Activated CD4-positive, alpha-beta memory T cell treated with anti-CD3 and anti-CD28 coated beads, Interleukin-2, amount 10 ng/mL, durations not matched to agents 7 days and 5 days (primary cell): Measurements from ENCODE around the gene IGF2BP3. TPM values are rescaled to one million over a fixed set of nuclear protein-coding genes. Genes with fewer than 3 reads are reported as not detected.

Experiments
- CTCF ChIA-PET: fragments of 350-600 bp; sonication (Branson Sonifier 250); formaldehyde crosslinking; loops from one replicate; lab custom pipeline; 2021; ENCODE audit warnings: antibody characterized with exemption, inconsistent platforms; lab: Charles Lee
- POLR2A ChIA-PET: fragments of 350-600 bp; sonication (Branson Sonifier 250); formaldehyde crosslinking; loops from one replicate; lab custom pipeline; 2021; ENCODE audit warnings: antibody characterized with exemption; lab: Charles Lee
- DNase-seq: peaks from one replicate; pipeline ENCODE4 v3.0.0-alpha.2; 2020
- H3K27ac Mint-ChIP-seq: one replicate; pipeline ENCODE4 v1.8.0; 2021; ENCODE audit warnings: mild to moderate bottlenecking, mixed read lengths
- H3K27me3 Mint-ChIP-seq: one replicate; pipeline ENCODE4 v1.8.0; 2021; ENCODE audit warnings: mixed read lengths
- H3K36me3 Mint-ChIP-seq: one replicate; pipeline ENCODE4 v1.8.0; 2021; ENCODE audit warnings: low read depth, mixed read lengths
- H3K4me1 Mint-ChIP-seq: one replicate; pipeline ENCODE4 v1.8.0; 2021; ENCODE audit warnings: mixed read lengths
- H3K4me3 Mint-ChIP-seq: one replicate; pipeline ENCODE4 v1.8.0; 2021; ENCODE audit warnings: mild to moderate bottlenecking, mixed read lengths
- H3K9me3 Mint-ChIP-seq: one replicate; pipeline ENCODE4 v1.8.0; 2021; ENCODE audit warnings: mixed read lengths
- total RNA-seq, 2 experiments: library from RNA; stranded (reverse); gene quantifications; one replicate each; pipeline ENCODE4 v1.2.3, GENCODE V29; 2021

IGF2BP3 gene
- total RNA-seq, 2 experiments from 2014 or later = 0.48 to 0.68 TPM

- Mint-ChIP-seq H3K9me3 (no peaks in the 10 kb centered on the region), H3K4me3 (peak overlapping the region; percentile 39), H3K27ac (no peak overlapping the region), H3K4me1 (peaks cover 41% of the 10 kb centered on the region), H3K27me3 (peaks cover 74% of the 10 kb centered on the region), H3K36me3 (peaks cover under 1% of the 10 kb centered on the region)
- peak; percentile 31 for DNase-seq
- POLR2A ChIA-PET = interaction anchor here (0.9 to 1.2 kb wide), 3 partner anchors 10 to 71 kb away, joined by 3 to 4 read pairs (median 4); no protein-coding TSS in a partner anchor
- CTCF ChIA-PET = interaction anchor here (1.6 kb wide), 1 partner anchor 196 kb away, joined by 6 read pairs; no protein-coding TSS in a partner anchor
These were observed 936 bp downstream of the IGF2BP3 start for GRCh38 chr7:23469150-23469960.

GRCh38 chr7:23468526-23469149 lies 1.7 kb downstream of the IGF2BP3 start:
- no peaks in the 10 kb centered on the region for H3K9me3 Mint-ChIP-seq
- H3K27ac Mint-ChIP-seq = no peak overlapping the region
- peak overlapping the region; percentile 62 for H3K4me3 Mint-ChIP-seq
- no peaks in the 10 kb centered on the region for H3K36me3 Mint-ChIP-seq
- peaks cover 39% of the 10 kb centered on the region for H3K4me1 Mint-ChIP-seq
- ChIA-PET POLR2A (interaction anchor here (1.2 to 1.5 kb wide), 2 partner anchors 22 to 56 kb away, joined by 3 to 5 read pairs; no protein-coding TSS in a partner anchor), CTCF (interaction anchor here (1.1 kb wide), 1 partner anchor 111 kb away, joined by 4 read pairs; no protein-coding TSS in a partner anchor)
- H3K27me3 Mint-ChIP-seq = peaks cover 78% of the 10 kb centered on the region
- no peak for DNase-seq

- Mint-ChIP-seq H3K4me3 (peak overlapping the region; percentile 26), H3K9me3 (no peaks in the 10 kb centered on the region), H3K4me1 (peaks cover 38% of the 10 kb centered on the region), H3K27me3 (peaks cover 79% of the 10 kb centered on the region), H3K36me3 (no peaks in the 10 kb centered on the region), H3K27ac (no peak overlapping the region)
- POLR2A ChIA-PET = interaction anchor here (1.5 to 1.6 kb wide), 2 partner anchors 23 to 27 kb away, joined by 5 read pairs; no protein-coding TSS in a partner anchor
- CTCF ChIA-PET = interaction anchor here (1.1 to 1.7 kb wide), 2 partner anchors 110 to 195 kb away, joined by 4 to 5 read pairs; no protein-coding TSS in a partner anchor
- peak; percentile 23 for DNase-seq
These were observed 2.3 kb downstream of the IGF2BP3 start for GRCh38 chr7:23467806-23468525.

- Mint-ChIP-seq H3K27ac (no peak overlapping the region), H3K4me1 (peaks cover 41% of the 10 kb centered on the region), H3K36me3 (no peaks in the 10 kb centered on the region), H3K4me3 (no peak overlapping the region), H3K9me3 (no peaks in the 10 kb centered on the region), H3K27me3 (peaks cover 78% of the 10 kb centered on the region)
- ChIA-PET CTCF (interaction anchor here (1.1 to 1.7 kb wide), 3 partner anchors 109 to 195 kb away, joined by 3 to 5 read pairs (median 4); no protein-coding TSS in a partner anchor), POLR2A (interaction anchor here (0.9 to 1.6 kb wide), 3 partner anchors 12 to 28 kb away, joined by 3 to 5 read pairs (median 5); no protein-coding TSS in a partner anchor)
- DNase-seq = no peak
These were observed 2.9 kb downstream of the IGF2BP3 start for GRCh38 chr7:23467291-23467805.

- ChIA-PET POLR2A (interaction anchor here (1.1 kb wide), 1 partner anchor 11 kb away, joined by 7 read pairs; no protein-coding TSS in a partner anchor), CTCF (interaction anchor here (0.6 to 1.8 kb wide), 14 partner anchors 9 to 361 kb away, joined by 3 to 11 read pairs (median 4); no protein-coding TSS in a partner anchor)
- no peak overlapping the region for H3K27ac Mint-ChIP-seq
- no peaks in the 10 kb centered on the region for H3K36me3 Mint-ChIP-seq
- H3K4me1 Mint-ChIP-seq = peaks cover 24% of the 10 kb centered on the region
- no peaks in the 10 kb centered on the region for H3K9me3 Mint-ChIP-seq
- no peak overlapping the region for H3K4me3 Mint-ChIP-seq
- peak; percentile 22 for DNase-seq
- peaks cover 73% of the 10 kb centered on the region for H3K27me3 Mint-ChIP-seq
These were observed 7.4 kb downstream of the IGF2BP3 start for GRCh38 chr7:23462846-23463245.

GRCh38 chr7:23458044-23458443 lies 12.2 kb downstream of the IGF2BP3 start:
- H3K9me3 Mint-ChIP-seq = no peaks in the 10 kb centered on the region
- H3K36me3 Mint-ChIP-seq = no peaks in the 10 kb centered on the region
- CTCF ChIA-PET = interaction anchor here (1.3 to 2.0 kb wide), 2 partner anchors 179 to 185 kb away, joined by 3 to 4 read pairs; no protein-coding TSS in a partner anchor
- no peak overlapping the region for H3K27ac Mint-ChIP-seq
- peaks cover 13% of the 10 kb centered on the region for H3K4me1 Mint-ChIP-seq
- H3K27me3 Mint-ChIP-seq = peaks cover 58% of the 10 kb centered on the region
- POLR2A ChIA-PET = no interaction called here
- no peak for DNase-seq
- H3K4me3 Mint-ChIP-seq = no peak overlapping the region

- Mint-ChIP-seq H3K36me3 (no peaks in the 10 kb centered on the region), H3K4me1 (peaks cover 1% of the 10 kb centered on the region)
- POLR2A ChIA-PET = no interaction called here
These were observed 14.2 kb downstream of the IGF2BP3 start for GRCh38 chr7:23456093-23456492.

GRCh38 chr7:23454881-23455526 lies 15.3 kb downstream of the IGF2BP3 start:
- DNase-seq = no peak
- no peaks in the 10 kb centered on the region for H3K36me3 Mint-ChIP-seq
- H3K27ac Mint-ChIP-seq = no peak overlapping the region
- H3K9me3 Mint-ChIP-seq = no peaks in the 10 kb centered on the region
- peaks cover 45% of the 10 kb centered on the region for H3K27me3 Mint-ChIP-seq
- POLR2A ChIA-PET = no interaction called here
- no peak overlapping the region for H3K4me3 Mint-ChIP-seq
- CTCF ChIA-PET = interaction anchor here (0.5 to 2.5 kb wide), 3 partner anchors 8 to 191 kb away, joined by 3 to 7 read pairs (median 4); no protein-coding TSS in a partner anchor
- H3K4me1 Mint-ChIP-seq = no peaks in the 10 kb centered on the region

More at GRCh38 chr7:23456093-23456492, 14.2 kb downstream of the IGF2BP3 start:
- peaks cover 44% of the 10 kb centered on the region for H3K27me3 Mint-ChIP-seq
- H3K27ac Mint-ChIP-seq = no peak overlapping the region
- DNase-seq = no peak
- no peaks in the 10 kb centered on the region for H3K9me3 Mint-ChIP-seq
- CTCF ChIA-PET = interaction anchor here (0.6 to 2.0 kb wide), 2 partner anchors 83 to 183 kb away, joined by 3 to 4 read pairs; no protein-coding TSS in a partner anchor
- H3K4me3 Mint-ChIP-seq = no peak overlapping the region

- H3K27ac Mint-ChIP-seq = no peak overlapping the region
- POLR2A ChIA-PET = no interaction called here
- H3K27me3 Mint-ChIP-seq = peaks cover 36% of the 10 kb centered on the region
- no peaks in the 10 kb centered on the region for H3K9me3 Mint-ChIP-seq
- no peaks in the 10 kb centered on the region for H3K4me1 Mint-ChIP-seq
- DNase-seq = no peak
- no peaks in the 10 kb centered on the region for H3K36me3 Mint-ChIP-seq
- CTCF ChIA-PET = interaction anchor here (3.0 kb wide), 1 partner anchor 20 kb away, joined by 8 read pairs; no protein-coding TSS in a partner anchor
- no peak overlapping the region for H3K4me3 Mint-ChIP-seq
These were observed 19.8 kb downstream of the IGF2BP3 start for GRCh38 chr7:23450518-23450917.

GRCh38 chr7:23449941-23450340 lies 20.4 kb downstream of the IGF2BP3 start:
- H3K4me3 Mint-ChIP-seq = no peak overlapping the region
- H3K4me1 Mint-ChIP-seq = no peaks in the 10 kb centered on the region
- peaks cover 33% of the 10 kb centered on the region for H3K27me3 Mint-ChIP-seq
- H3K9me3 Mint-ChIP-seq = no peaks in the 10 kb centered on the region
- CTCF ChIA-PET = interaction anchor here (3.0 kb wide), 1 partner anchor 20 kb away, joined by 8 read pairs; no protein-coding TSS in a partner anchor
- DNase-seq = no peak
- POLR2A ChIA-PET = no interaction called here
- H3K27ac Mint-ChIP-seq = no peak overlapping the region
- H3K36me3 Mint-ChIP-seq = no peaks in the 10 kb centered on the region

- no peak overlapping the region for H3K4me3 Mint-ChIP-seq
- H3K36me3 Mint-ChIP-seq = no peaks in the 10 kb centered on the region
- H3K9me3 Mint-ChIP-seq = no peaks in the 10 kb centered on the region
- ChIA-PET POLR2A (interaction anchor here (0.6 kb wide), 1 partner anchor 31 kb away, joined by 3 read pairs; no protein-coding TSS in a partner anchor), CTCF (interaction anchor here (1.1 to 1.2 kb wide), 2 partner anchors 15 to 173 kb away, joined by 3 to 4 read pairs; no protein-coding TSS in a partner anchor)
- no peak overlapping the region for H3K27ac Mint-ChIP-seq
- H3K4me1 Mint-ChIP-seq = no peaks in the 10 kb centered on the region
- no peak for DNase-seq
- H3K27me3 Mint-ChIP-seq = peaks cover 14% of the 10 kb centered on the region
These were observed 25.0 kb downstream of the IGF2BP3 start for GRCh38 chr7:23445326-23445725.
